Stimulated activated CD4-positive, alpha-beta T cell treated with anti-CD3 and anti-CD28 coated beads, TNF-alpha, amount 100 ng/mL, for 48 hours (primary cell): ENCODE measurements around the gene TMEM151B.
A peak's percentile ranks its signal among the peaks of the same experiment; 100 is the strongest.
"Not testable (repeated sequence)": the region's sequence is repeated elsewhere in the genome, so short reads cannot be mapped to it uniquely, and the experiment has no call there.

Source experiments
- DNase-seq, 3 donors: peaks; one replicate each; pipeline ENCODE4 v3.0.0-alpha.2; 2020; ENCODE audit warnings: low read depth in 3 of 3

TMEM151B gene

GRCh38 chr6:44333273-44333919 lies 63.1 kb downstream of the TMEM151B start:
- DNase-seq, result no peak

- no peak for DNase-seq
Measured at GRCh38 chr6:44333942-44334341, 63.7 kb downstream of the TMEM151B start.

GRCh38 chr6:44335631-44336030 lies 65.4 kb downstream of the TMEM151B start:
- no peak for DNase-seq

GRCh38 chr6:44338228-44339122 lies 68.2 kb downstream of the TMEM151B start:
- peak; percentile 42 to 58 (median 46) for DNase-seq

- DNase-seq, result no peak
Measured at GRCh38 chr6:44339301-44339700, 69.1 kb downstream of the TMEM151B start.

- no peak for DNase-seq
Measured at GRCh38 chr6:44339763-44340625, 69.7 kb downstream of the TMEM151B start.

GRCh38 chr6:44341095-44341890 lies 71.0 kb downstream of the TMEM151B start:
- DNase-seq, result no peak

- no peak for DNase-seq
Measured at GRCh38 chr6:44342052-44342451, 71.8 kb downstream of the TMEM151B start.

- no peak for DNase-seq
Measured at GRCh38 chr6:44342489-44342888, 72.2 kb downstream of the TMEM151B start, which contains the start of gene SPATS1. Gene SPATS1, plus strand, starts transcription at chr6:44342650. Its CDS starts 446 bp downstream, at chr6:44343096.

GRCh38 chr6:44346818-44347217 lies 76.6 kb downstream of the TMEM151B start:
- not testable (repeated sequence) for DNase-seq

GRCh38 chr6:44349904-44350649 lies 79.8 kb downstream of the TMEM151B start:
- no peak for DNase-seq

- DNase-seq, result not testable (repeated sequence)
Measured at GRCh38 chr6:44350650-44350994, 80.4 kb downstream of the TMEM151B start.

- DNase-seq, result no peak
Measured at GRCh38 chr6:44352259-44352658, 82.0 kb downstream of the TMEM151B start.

GRCh38 chr6:44353336-44353735 lies 83.1 kb downstream of the TMEM151B start:
- DNase-seq, result no peak

- no peak for DNase-seq
Measured at GRCh38 chr6:44355640-44356039, 85.4 kb downstream of the TMEM151B start.

- no peak for DNase-seq
Measured at GRCh38 chr6:44356487-44356886, 86.2 kb downstream of the TMEM151B start.
